Ovary (tissue), 9 donors: ENCODE results near the gene ARRDC3. TPM values are rescaled to one million over a fixed set of nuclear protein-coding genes. Genes with fewer than 3 reads are reported as not detected.
"Not testable (repeated sequence)": the region's sequence is repeated elsewhere in the genome, so short reads cannot be mapped to it uniquely, and the experiment has no call there.

Experiments
- DNase-seq, 5 donors: peaks; one replicate each; pipeline ENCODE4 v3.0.0-alpha.2; 2019 to 2020
- H3K27ac ChIP-seq, 2 donors: fragments of 200-600 bp; one replicate each; pipeline versions ENCODE4 v1.5.1 to v1.8.0; 2019 to 2022
- H3K27me3 ChIP-seq: fragments of 200-600 bp; one replicate; pipeline ENCODE4 v1.8.0; 2022
- H3K36me3 ChIP-seq: fragments of 200-600 bp; sonication (generic); one replicate; pipeline ENCODE4 v1.5.1; 2019
- H3K4me1 ChIP-seq: one replicate; pipeline ENCODE4 v1.8.1; 2013; ENCODE audit warnings: mild to moderate bottlenecking, moderate library complexity; ENCODE audit not compliant: insufficient read depth
- H3K4me3 ChIP-seq: fragments of 200-600 bp; sonication (generic); one replicate; pipeline ENCODE4 v1.5.1; 2017
- H3K9me3 ChIP-seq, 2 donors: fragments of 200-600 bp in 1 of 2; sonication (generic) in 1 of 2; one replicate each; pipeline versions ENCODE4 v1.5.1 to v1.8.1; 2013 to 2019; ENCODE audit warnings: mild to moderate bottlenecking in 1 of 2, moderate library complexity in 1 of 2
- EP300 ChIP-seq: sonication (generic); formaldehyde crosslinking; IDR thresholded peaks from one replicate; pipeline ENCODE4 v1.6.1; 2017; ENCODE audit warnings: antibody characterized with exemption
- POLR2A ChIP-seq: fragments of 450-650 bp; IDR thresholded peaks from one replicate; pipeline ENCODE4 v1.6.1; 2017; ENCODE audit warnings: antibody characterized with exemption, mild to moderate bottlenecking, moderate library complexity
- WGBS, 3 donors: extraction: QIAGEN DNeasy Blood & Tissue Kit in 1 of 3; methylation state at CpG; one replicate each; pipeline versions ENCODE4 v1.1.5 to v1.1.7; 2013 to 2017; 5-methylcytosine and 5-hydroxymethylcytosine counted together
- intact Hi-C, 4 donors: fragments of 100-400 bp; cut with DNase I; formaldehyde crosslinking; loops; one replicate each; pipeline versions ENCODE4 v1.11.0 to v1.15.1; 2022 to 2023
- polyA plus RNA-seq, 2 donors: library from polyadenylated mRNA; stranded (reverse); fragments of 200-250 nt in 1 of 2; fragments of 350-450 nt in 1 of 2; fragmentation: Illumina TruSeq in 1 of 2; extraction: RNeasy Lipid Tissue Mini Kit (QIAGEN cat#74804) in 1 of 2; gene quantifications; one replicate each; pipeline ENCODE4 v1.2.3, GENCODE V29; 2013 to 2014
- total RNA-seq, 7 donors: library from RNA; depleted of rRNA in 2 of 7; stranded (reverse); fragments of >200 nt in 2 of 7; fragmentation: NEBNext Ultra II Directional in 3 of 7; extraction: Animal tissue kit (Norgen Biotek cat#: 25700) in 3 of 7; gene quantifications; one replicate each; pipeline versions ENCODE4 v1.1.0 to v1.2.4, GENCODE V29; 2016 to 2023
- TF ChIP-seq, protein P1 (sequence below), 3 donors: fragments of 450-650 bp in 2 of 3; fragments of 200-600 bp in 1 of 3; IDR thresholded peaks; one replicate each; pipeline versions ENCODE4 v1.5.1 to v1.8.0; 2016 to 2022; ENCODE audit warnings: antibody characterized with exemption in 3 of 3, mild to moderate bottlenecking in 1 of 3
- donor health status: DM: no; HTN: no; CAD: no; lungs with moderate emphysema.
- donor health status: DM: no; HTN: no; CAD: no.
- donor health status: Bipolar disorder and iron deficiency.
- donor health status: DM: yes; HTN: yes; CAD: no.
- donor health status: DM: no; HTN: no; CAD: no.
- donor health status: DM: yes; HTN: yes; CAD: no.

The ARRDC3 gene
- total and polyA plus RNA-seq, 9 donors = 30.2 to 176 (median 103) TPM

DNA sequence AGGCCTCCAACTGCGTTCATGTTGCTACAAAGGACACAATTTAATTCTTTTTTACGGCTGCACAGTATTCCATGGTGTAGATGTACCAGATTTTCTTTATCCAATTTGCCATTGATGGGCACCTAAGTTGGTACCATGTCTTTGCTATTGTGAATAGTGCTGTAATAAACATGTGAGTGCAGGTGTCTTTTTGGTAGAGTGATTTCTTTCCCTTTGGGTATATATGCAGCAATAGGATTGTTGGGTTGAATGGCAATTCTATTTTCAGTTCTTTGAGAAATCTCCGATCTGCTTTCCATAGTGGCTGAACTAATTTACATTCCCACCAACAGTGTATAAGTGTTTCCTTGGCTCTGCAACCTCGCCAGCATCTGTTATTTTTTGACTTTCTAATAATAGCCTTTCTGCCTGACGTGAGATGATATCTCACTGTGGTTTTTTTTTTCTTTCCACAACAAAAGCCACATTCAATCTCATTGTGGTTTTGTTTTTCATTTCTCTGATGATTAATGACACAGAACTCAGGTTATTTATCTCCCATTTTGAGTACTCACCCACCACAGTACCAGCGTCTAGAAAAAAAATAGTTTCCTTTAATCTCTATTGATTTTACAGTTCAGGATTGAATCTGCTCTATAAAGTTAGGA is 21.9 kb downstream of the ARRDC3 start:
- TF ChIP-seq, protein P1, sequence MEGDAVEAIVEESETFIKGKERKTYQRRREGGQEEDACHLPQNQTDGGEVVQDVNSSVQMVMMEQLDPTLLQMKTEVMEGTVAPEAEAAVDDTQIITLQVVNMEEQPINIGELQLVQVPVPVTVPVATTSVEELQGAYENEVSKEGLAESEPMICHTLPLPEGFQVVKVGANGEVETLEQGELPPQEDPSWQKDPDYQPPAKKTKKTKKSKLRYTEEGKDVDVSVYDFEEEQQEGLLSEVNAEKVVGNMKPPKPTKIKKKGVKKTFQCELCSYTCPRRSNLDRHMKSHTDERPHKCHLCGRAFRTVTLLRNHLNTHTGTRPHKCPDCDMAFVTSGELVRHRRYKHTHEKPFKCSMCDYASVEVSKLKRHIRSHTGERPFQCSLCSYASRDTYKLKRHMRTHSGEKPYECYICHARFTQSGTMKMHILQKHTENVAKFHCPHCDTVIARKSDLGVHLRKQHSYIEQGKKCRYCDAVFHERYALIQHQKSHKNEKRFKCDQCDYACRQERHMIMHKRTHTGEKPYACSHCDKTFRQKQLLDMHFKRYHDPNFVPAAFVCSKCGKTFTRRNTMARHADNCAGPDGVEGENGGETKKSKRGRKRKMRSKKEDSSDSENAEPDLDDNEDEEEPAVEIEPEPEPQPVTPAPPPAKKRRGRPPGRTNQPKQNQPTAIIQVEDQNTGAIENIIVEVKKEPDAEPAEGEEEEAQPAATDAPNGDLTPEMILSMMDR (IDR thresholded peaks at IDR 0.05) = no peak
- TF ChIP-seq EP300 (no peak), POLR2A (no peak)
- Histone ChIP-seq H3K27ac (no peak overlapping the region), H3K9me3 (no peaks in the 10 kb centered on the region), H3K4me3 (no peak overlapping the region), H3K4me1 (no peaks in the 10 kb centered on the region), H3K27me3 (peaks cover 3% of the 10 kb centered on the region), H3K36me3 (no peaks in the 10 kb centered on the region)
- DNase-seq = no peak
- intact Hi-C loops = no loop called here
- WGBS, 3 donors = 79 to 82% (median 80%) methylated on average over 6 of the region's 6 CpGs

DNA sequence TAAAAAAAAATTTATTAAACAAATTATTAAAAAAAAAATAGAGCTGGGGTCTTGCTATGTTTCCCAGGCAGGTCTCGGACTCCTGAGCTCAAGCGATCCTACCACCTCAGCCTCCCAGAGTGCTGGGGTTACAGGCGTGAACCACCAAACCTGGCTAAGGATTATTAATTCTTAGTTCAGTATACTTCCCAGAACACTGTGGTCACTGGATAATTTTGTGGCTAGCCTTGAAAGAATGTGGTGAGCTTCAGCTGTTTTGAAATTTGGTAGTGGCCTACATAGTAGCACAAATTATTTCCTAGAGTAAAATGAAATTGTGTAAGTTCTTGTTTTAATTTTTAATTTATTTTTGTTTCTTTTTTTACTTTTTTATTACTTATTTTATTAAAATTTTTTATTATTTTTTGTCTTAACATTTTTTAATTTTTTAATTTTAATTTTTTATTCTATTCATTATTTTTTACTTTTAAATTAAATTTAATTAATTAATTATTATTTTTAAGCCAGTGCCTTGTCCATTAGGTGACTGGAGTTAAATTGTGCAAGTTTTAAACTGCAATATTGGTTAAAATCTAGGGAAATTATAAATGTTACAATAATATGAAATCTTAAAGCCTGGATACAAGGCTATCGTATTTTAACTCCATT is 23.0 kb downstream of the ARRDC3 start:
- intact Hi-C loops = no loop called here
- DNase-seq = no peak
- TF ChIP-seq POLR2A (no peak), EP300 (no peak)
- TF ChIP-seq, protein P1 (IDR thresholded peaks at IDR 0.05) = no peak
- Histone ChIP-seq H3K9me3 (no peaks in the 10 kb centered on the region), H3K4me1 (no peaks in the 10 kb centered on the region), H3K27ac (no peak overlapping the region), H3K36me3 (no peaks in the 10 kb centered on the region), H3K27me3 (peaks cover 3% of the 10 kb centered on the region), H3K4me3 (no peak overlapping the region)
- WGBS, 3 donors = 93 to 97% (median 95%) methylated on average over 4 of the region's 4 CpGs

DNA sequence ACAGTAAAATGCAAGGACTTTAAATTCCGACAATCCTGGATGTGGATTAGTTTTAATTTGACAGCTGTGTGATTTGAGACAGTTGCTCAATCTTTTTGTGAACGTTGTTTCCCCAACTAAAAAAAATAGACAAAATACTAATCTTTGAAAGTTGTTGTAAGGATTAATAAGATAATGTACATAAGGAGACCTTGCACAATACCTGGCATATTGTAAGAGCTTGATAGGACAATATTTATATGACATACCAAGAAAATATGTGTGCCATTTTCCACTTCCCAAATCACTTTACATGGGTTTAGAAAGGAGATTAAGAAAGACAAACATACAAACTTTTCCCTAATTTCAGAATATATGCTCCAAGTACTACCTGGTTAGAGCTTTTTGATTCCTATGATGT is 25.3 kb downstream of the ARRDC3 start:
- Histone ChIP-seq H3K4me3 (no peak overlapping the region), H3K36me3 (no peaks in the 10 kb centered on the region), H3K4me1 (no peaks in the 10 kb centered on the region), H3K27ac (no peak overlapping the region), H3K9me3 (no peaks in the 10 kb centered on the region), H3K27me3 (no peaks in the 10 kb centered on the region)
- intact Hi-C loops = no loop called here
- no peak for DNase-seq
- 48 to 73% (median 51%) methylated on average over 2 of the region's 2 CpGs for WGBS, 3 donors
- TF ChIP-seq, protein P1 (IDR thresholded peaks at IDR 0.05) = no peak
- TF ChIP-seq EP300 (no peak), POLR2A (no peak)

DNA sequence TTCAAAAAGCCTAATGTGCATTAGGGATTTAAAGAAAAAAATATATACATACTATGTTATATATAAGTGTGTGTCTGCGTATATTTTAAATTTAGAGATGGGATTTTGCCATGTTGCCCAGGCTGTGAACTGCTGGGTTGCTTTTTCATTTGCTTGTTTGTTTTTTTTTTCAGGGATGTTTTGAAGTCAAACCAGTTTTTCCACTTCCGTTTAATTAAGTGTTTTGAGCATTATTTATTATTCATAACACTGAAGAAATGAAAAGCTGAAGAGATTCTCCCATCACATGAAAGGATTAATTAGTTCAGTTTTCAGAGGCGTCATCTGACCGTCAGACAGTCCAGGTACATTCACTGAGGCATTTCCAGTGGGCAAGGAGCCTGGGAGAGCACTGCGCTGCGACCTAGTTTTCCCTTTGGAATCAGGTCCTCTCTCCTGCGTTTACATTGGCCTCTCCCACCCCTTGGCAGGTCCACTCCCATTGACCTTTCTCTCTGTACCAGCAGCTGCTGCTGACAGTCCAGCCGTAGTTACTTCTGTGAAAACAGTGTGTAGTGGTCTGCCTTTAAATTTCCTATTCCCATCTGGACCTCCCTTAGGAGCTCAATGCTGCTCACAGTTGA is 26.0 kb downstream of the ARRDC3 start:
- H3K4me1 ChIP-seq = no peaks in the 10 kb centered on the region
- no peak for TF ChIP-seq EP300
- TF ChIP-seq POLR2A = no peak
- TF ChIP-seq, protein P1 (IDR thresholded peaks at IDR 0.05) = no peak
- no peak overlapping the region for H3K27ac ChIP-seq
- 34 to 55% (median 45%) methylated on average over 8 of the region's 8 CpGs for WGBS, 3 donors
- H3K27me3 ChIP-seq = no peaks in the 10 kb centered on the region
- no peak for DNase-seq
- no peaks in the 10 kb centered on the region for H3K36me3 ChIP-seq
- no peaks in the 10 kb centered on the region for H3K9me3 ChIP-seq
- intact Hi-C loops = no loop called here
- no peak overlapping the region for H3K4me3 ChIP-seq

DNA sequence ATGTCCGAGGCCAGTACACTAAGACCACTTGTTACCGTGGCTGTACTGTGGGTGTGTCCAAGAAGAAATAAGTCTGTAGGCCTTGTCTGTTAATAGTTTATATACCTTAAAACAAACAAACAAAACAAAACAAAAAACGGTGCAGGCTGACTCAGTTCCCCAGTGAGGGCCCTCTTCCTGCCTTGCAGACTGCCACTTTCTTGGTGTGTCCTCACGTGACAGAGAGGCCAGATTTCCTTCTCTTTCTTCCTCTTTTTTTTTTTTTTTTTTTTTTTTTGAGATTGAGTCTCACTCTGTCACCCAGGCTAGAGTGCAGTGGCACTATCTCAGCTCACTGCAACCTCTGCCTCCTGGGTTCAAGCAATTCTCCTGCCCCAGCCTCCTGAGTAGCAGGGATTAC is 28.2 kb downstream of the ARRDC3 start:
- H3K9me3 ChIP-seq, DNase-seq, H3K36me3 ChIP-seq, H3K27ac ChIP-seq, H3K27me3 ChIP-seq, H3K4me3 ChIP-seq, H3K4me1 ChIP-seq, intact Hi-C loops: not testable (repeated sequence)
- 90 to 91% (median 91%) methylated on average over 4 of the region's 4 CpGs for WGBS, 3 donors
